Neural progenitor cell (in vitro differentiated cells): ENCODE measurements around the gene MVK. TPM values are rescaled to one million over a fixed set of nuclear protein-coding genes. Genes with fewer than 3 reads are reported as not detected.
A peak's percentile ranks its signal among the peaks of the same experiment; 100 is the strongest.

Experiments
- DNase-seq: peaks from one replicate; pipeline ENCODE4 v3.0.0-alpha.2; 2016; ENCODE audit warnings: low spot score
- H2AFZ ChIP-seq: fragments of 200-600 bp; sonication (generic); replicated peaks from 2 replicates; pipeline ENCODE4 v1.6.1; 2016; ENCODE audit warnings: antibody characterized with exemption
- H3F3A ChIP-seq: fragments of 200-600 bp; sonication (generic); 2 replicates; pipeline ENCODE4 v1.6.1; 2016; ENCODE audit warnings: antibody characterized with exemption, low read depth
- H3K27ac ChIP-seq: fragments of 200-600 bp; sonication (generic); 2 replicates; pipeline ENCODE4 v1.5.1; 2016; ENCODE audit warnings: mild to moderate bottlenecking
- H3K27me3 ChIP-seq: fragments of 200-600 bp; sonication (generic); 2 replicates; pipeline ENCODE4 v1.6.1; 2016; ENCODE audit warnings: mild to moderate bottlenecking, moderate library complexity
- H3K36me3 ChIP-seq: fragments of 200-600 bp; sonication (generic); 2 replicates; pipeline ENCODE4 v1.5.1; 2016
- H3K4me1 ChIP-seq: fragments of 200-600 bp; sonication (generic); 2 replicates; pipeline ENCODE4 v1.6.1; 2016; ENCODE audit warnings: mixed run types
- H3K4me2 ChIP-seq: fragments of 200-600 bp; sonication (generic); 2 replicates; pipeline ENCODE4 v1.6.1; 2016
- H3K4me3 ChIP-seq: fragments of 200-600 bp; sonication (generic); 2 replicates; pipeline ENCODE4 v1.5.1; 2016
- H3K79me2 ChIP-seq: fragments of 200-600 bp; sonication (generic); 2 replicates; pipeline ENCODE4 v1.6.1; 2016; ENCODE audit warnings: low read depth
- H3K9ac ChIP-seq: fragments of 200-600 bp; sonication (generic); 2 replicates; pipeline ENCODE4 v1.6.1; 2016
- H3K9me3 ChIP-seq: fragments of 200-600 bp; sonication (generic); 2 replicates; pipeline ENCODE4 v1.5.1; 2016; ENCODE audit warnings: low read depth
- H4K20me1 ChIP-seq: fragments of 200-600 bp; sonication (generic); 2 replicates; pipeline ENCODE4 v1.6.1; 2016; ENCODE audit warnings: low read depth
- H3K27ac Mint-ChIP-seq: 3 replicates; pipeline ENCODE4 v1.8.0; 2021; ENCODE audit warnings: mixed read lengths
- H3K27me3 Mint-ChIP-seq: 2 replicates; pipeline ENCODE4 v1.8.0; 2022; ENCODE audit warnings: low read depth, mild to moderate bottlenecking, inconsistent platforms, moderate library complexity, mixed read lengths; ENCODE audit not compliant: insufficient read depth
- H3K36me3 Mint-ChIP-seq: 3 replicates; pipeline ENCODE4 v1.8.0; 2021; ENCODE audit warnings: mixed read lengths
- H3K4me1 Mint-ChIP-seq: 3 replicates; pipeline ENCODE4 v1.8.0; 2021; ENCODE audit warnings: mixed read lengths
- H3K4me3 Mint-ChIP-seq: 3 replicates; pipeline ENCODE4 v1.8.0; 2021; ENCODE audit warnings: mild to moderate bottlenecking, moderate library complexity, mixed read lengths
- H3K9me3 Mint-ChIP-seq: 3 replicates; pipeline ENCODE4 v1.8.0; 2020; ENCODE audit warnings: mixed read lengths
- EZH2 ChIP-seq: fragments of 200-600 bp; sonication (generic); IDR thresholded peaks from 2 replicates; pipeline ENCODE4 v1.6.1; 2017; ENCODE audit warnings: antibody characterized with exemption, mild to moderate bottlenecking, moderate library complexity
- EZH2phosphoT487 ChIP-seq: fragments of 200-600 bp; sonication (generic); IDR thresholded peaks from 2 replicates; pipeline ENCODE4 v1.6.1; 2017; ENCODE audit warnings: antibody characterized with exemption
- total RNA-seq: library from RNA; depleted of rRNA; stranded (reverse); fragments of >200 nt; gene quantifications from 2 replicates; pipeline ENCODE4 v1.2.3, GENCODE V29; 2015; ENCODE audit warnings: low replicate concordance
- TF ChIP-seq, protein P1 (sequence below): fragments of 200-600 bp; sonication (generic); IDR thresholded peaks from 2 replicates; pipeline ENCODE4 v1.5.1; 2017; ENCODE audit warnings: antibody characterized with exemption, mild to moderate bottlenecking

The MVK gene
- total RNA-seq, 1 donor from 2014 or later = 8.3 TPM

GRCh38 chr12:109596418-109597244 is 23.0 kb downstream of the MVK start:
- no peak overlapping the region for H3K4me3 ChIP-seq
- H2AFZ ChIP-seq = no peak overlapping the region
- no peaks in the 10 kb centered on the region for H3K79me2 ChIP-seq
- no peak overlapping the region for H3K9ac ChIP-seq
- Mint-ChIP-seq H3K27ac (no peak overlapping the region), H3K9me3 (no peaks in the 10 kb centered on the region), H3K27me3 (peaks cover 7% of the 10 kb centered on the region), H3K4me3 (no peak overlapping the region), H3K4me1 (peaks cover 21% of the 10 kb centered on the region), H3K36me3 (peaks cover 6% of the 10 kb centered on the region)
- TF ChIP-seq EZH2phosphoT487 = no peak
- TF ChIP-seq, protein P1, sequence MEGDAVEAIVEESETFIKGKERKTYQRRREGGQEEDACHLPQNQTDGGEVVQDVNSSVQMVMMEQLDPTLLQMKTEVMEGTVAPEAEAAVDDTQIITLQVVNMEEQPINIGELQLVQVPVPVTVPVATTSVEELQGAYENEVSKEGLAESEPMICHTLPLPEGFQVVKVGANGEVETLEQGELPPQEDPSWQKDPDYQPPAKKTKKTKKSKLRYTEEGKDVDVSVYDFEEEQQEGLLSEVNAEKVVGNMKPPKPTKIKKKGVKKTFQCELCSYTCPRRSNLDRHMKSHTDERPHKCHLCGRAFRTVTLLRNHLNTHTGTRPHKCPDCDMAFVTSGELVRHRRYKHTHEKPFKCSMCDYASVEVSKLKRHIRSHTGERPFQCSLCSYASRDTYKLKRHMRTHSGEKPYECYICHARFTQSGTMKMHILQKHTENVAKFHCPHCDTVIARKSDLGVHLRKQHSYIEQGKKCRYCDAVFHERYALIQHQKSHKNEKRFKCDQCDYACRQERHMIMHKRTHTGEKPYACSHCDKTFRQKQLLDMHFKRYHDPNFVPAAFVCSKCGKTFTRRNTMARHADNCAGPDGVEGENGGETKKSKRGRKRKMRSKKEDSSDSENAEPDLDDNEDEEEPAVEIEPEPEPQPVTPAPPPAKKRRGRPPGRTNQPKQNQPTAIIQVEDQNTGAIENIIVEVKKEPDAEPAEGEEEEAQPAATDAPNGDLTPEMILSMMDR = no peak
- no peak for TF ChIP-seq EZH2
- H4K20me1 ChIP-seq = no peaks in the 10 kb centered on the region
- no peaks in the 10 kb centered on the region for H3K27me3 ChIP-seq
- H3K4me2 ChIP-seq = no peak overlapping the region
- no peaks in the 10 kb centered on the region for H3F3A ChIP-seq
- no peak for DNase-seq
- peaks cover 12% of the 10 kb centered on the region for H3K4me1 ChIP-seq
- H3K36me3 ChIP-seq = no peaks in the 10 kb centered on the region
- no peaks in the 10 kb centered on the region for H3K9me3 ChIP-seq
- no peak overlapping the region for H3K27ac ChIP-seq

DNA sequence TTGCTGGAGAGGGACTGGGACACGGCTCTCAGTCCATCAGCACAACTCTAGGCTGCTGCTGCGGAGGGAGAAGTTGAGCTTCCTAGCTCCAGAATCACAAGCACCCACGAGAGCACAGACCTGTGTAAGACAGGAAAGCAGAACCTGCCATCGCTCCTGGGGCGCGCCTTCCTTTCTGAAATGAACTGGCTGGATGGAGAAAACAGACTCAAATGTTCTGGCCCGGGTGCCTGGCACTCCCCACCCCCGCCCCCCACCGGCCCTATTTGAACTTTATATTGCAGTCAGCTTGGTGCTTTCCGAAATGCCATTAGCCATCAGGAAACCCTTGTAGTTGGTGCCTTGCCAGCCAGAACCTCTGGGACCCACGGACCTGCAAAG is 23.8 kb downstream of the MVK start:
- H3K4me3 Mint-ChIP-seq = no peak overlapping the region
- peaks cover 23% of the 10 kb centered on the region for H3K4me1 Mint-ChIP-seq
- Histone ChIP-seq H3K27me3 (no peaks in the 10 kb centered on the region), H3K79me2 (no peaks in the 10 kb centered on the region), H3K9me3 (no peaks in the 10 kb centered on the region), H3F3A (peaks cover 2% of the 10 kb centered on the region), H3K4me3 (no peak overlapping the region), H3K4me1 (peaks cover 13% of the 10 kb centered on the region), H3K27ac (no peak overlapping the region), H2AFZ (no peak overlapping the region), H3K36me3 (no peaks in the 10 kb centered on the region), H3K9ac (no peak overlapping the region), H4K20me1 (no peaks in the 10 kb centered on the region), H3K4me2 (no peak overlapping the region)
- DNase-seq = no peak
- TF ChIP-seq EZH2 (no peak), EZH2phosphoT487 (no peak)
- TF ChIP-seq, protein P1 = no peak
- H3K36me3 Mint-ChIP-seq = peaks cover 6% of the 10 kb centered on the region
- H3K9me3 Mint-ChIP-seq = no peaks in the 10 kb centered on the region
- H3K27me3 Mint-ChIP-seq = peaks cover 7% of the 10 kb centered on the region
- peak overlapping the region; percentile 33 for H3K27ac Mint-ChIP-seq

- Mint-ChIP-seq H3K36me3 (peaks cover 3% of the 10 kb centered on the region), H3K9me3 (no peaks in the 10 kb centered on the region), H3K27ac (peak overlapping the region; percentile 33), H3K27me3 (peaks cover 8% of the 10 kb centered on the region), H3K4me3 (peak overlapping the region; percentile 70), H3K4me1 (peaks cover 28% of the 10 kb centered on the region)
- peak; percentile 93 for DNase-seq
- Histone ChIP-seq H3K4me1 (peaks cover 18% of the 10 kb centered on the region), H3K4me2 (peak overlapping the region; percentile 15), H3F3A (peaks cover 7% of the 10 kb centered on the region), H4K20me1 (no peaks in the 10 kb centered on the region), H3K27me3 (no peaks in the 10 kb centered on the region), H3K27ac (no peak overlapping the region), H3K36me3 (no peaks in the 10 kb centered on the region), H3K79me2 (no peaks in the 10 kb centered on the region), H3K4me3 (no peak overlapping the region), H3K9ac (no peak overlapping the region), H3K9me3 (no peaks in the 10 kb centered on the region), H2AFZ (no peak overlapping the region)
- TF ChIP-seq EZH2 = no peak
- no peak for TF ChIP-seq EZH2phosphoT487
- TF ChIP-seq, protein P1 = peak; percentile 98
These were observed 24.3 kb downstream of the MVK start for GRCh38 chr12:109597795-109598427.
